Measurements from ENCODE around the gene ZNF763.
A peak's percentile ranks its signal among the peaks of the same experiment; 100 is the strongest.
"Not testable (repeated sequence)": the region's sequence is repeated elsewhere in the genome, so short reads cannot be mapped to it uniquely, and the experiment has no call there.

ZNF763 gene

GRCh38 chr19:11964858-11965645, at the start of gene ZNF763:
ZNF763 (plus strand) TSS chr19:11965040; CDS start chr19:11965209, 169 bp downstream.
- peak; percentile 92 for DNase-seq

GRCh38 chr19:11921852-11922495, 42.9 kb upstream of the ZNF763 start:
- DNase-seq, result no peak

GRCh38 chr19:11924886-11925650, 39.8 kb upstream of the ZNF763 start, which contains the start of gene ZNF700:
ZNF700 (plus strand) TSS chr19:11925107; CDS start chr19:11925211, 104 bp downstream.
- peak; percentile 94 for DNase-seq

- DNase-seq, result not testable (repeated sequence)
These were observed 39.1 kb upstream of the ZNF763 start for GRCh38 chr19:11925651-11926187.

- no peak for DNase-seq
These were observed 37.6 kb upstream of the ZNF763 start for GRCh38 chr19:11927227-11927626.

GRCh38 chr19:11931051-11931450, 33.8 kb upstream of the ZNF763 start:
- DNase-seq, result no peak

GRCh38 chr19:11931513-11931912, 33.3 kb upstream of the ZNF763 start:
- DNase-seq, result no peak

- DNase-seq, result not testable (repeated sequence)
These were observed 29.0 kb upstream of the ZNF763 start for GRCh38 chr19:11935829-11936228.

- not testable (repeated sequence) for DNase-seq
These were observed 26.5 kb upstream of the ZNF763 start for GRCh38 chr19:11938383-11938782.

GRCh38 chr19:11941361-11941887, 23.4 kb upstream of the ZNF763 start:
- DNase-seq, result not testable (repeated sequence)

- DNase-seq, result no peak
These were observed 22.6 kb upstream of the ZNF763 start for GRCh38 chr19:11942008-11942842.

GRCh38 chr19:11942843-11943108, 22.1 kb upstream of the ZNF763 start:
- DNase-seq, result no peak

- DNase-seq, result no peak
These were observed 20.2 kb upstream of the ZNF763 start for GRCh38 chr19:11944656-11945055.

GRCh38 chr19:11948646-11949045, 16.2 kb upstream of the ZNF763 start:
- DNase-seq, result no peak

- DNase-seq, result no peak
These were observed 15.6 kb upstream of the ZNF763 start for GRCh38 chr19:11949201-11949600.

- DNase-seq, result not testable (repeated sequence)
These were observed 15.2 kb upstream of the ZNF763 start for GRCh38 chr19:11949614-11950080.

- DNase-seq, result no peak
These were observed 14.5 kb upstream of the ZNF763 start for GRCh38 chr19:11950312-11950711.

- DNase-seq, result peak; percentile 78
These were observed 1.1 kb upstream of the ZNF763 start for GRCh38 chr19:11963566-11964355.

- DNase-seq, result no peak
These were observed 363 bp upstream of the ZNF763 start for GRCh38 chr19:11964496-11964857.

- DNase-seq, result no peak
These were observed 5.3 kb downstream of the ZNF763 start for GRCh38 chr19:11970174-11970573.

- no peak for DNase-seq
These were observed 6.2 kb downstream of the ZNF763 start for GRCh38 chr19:11971041-11971440.

Measured in CD4-positive, alpha-beta T cell treated with Interleukin-10 for 1 hour (primary cell).